K562 (cell line): ENCODE measurements around the gene FAM78A.

ENCODE experiments used
- CHD1 ChIP-seq: fragments of 200-600 bp; sonication (generic); IDR thresholded peaks from one replicate; pipeline ENCODE4 v1.6.1; 2012; ENCODE audit warnings: mild to moderate bottlenecking, moderate library complexity, low read length, inconsistent platforms
- CTCF ChIP-seq, 3 experiments: IDR thresholded peaks in 2 of 3; conservative IDR thresholded peaks in 1 of 3; 2 replicates each; pipeline ENCODE4 v1.5.1; 2011 to 2012; ENCODE audit warnings: low read length in 3 of 3, mild to moderate bottlenecking in 3 of 3, control low read depth in 2 of 3, improper control_type of control experiment in 1 of 3, inconsistent platforms in 1 of 3, low read depth in 1 of 3, mixed read lengths in 1 of 3, moderate library complexity in 1 of 3; ENCODE audit not compliant: insufficient read depth in 2 of 3
- ESRRA ChIP-seq: fragments of 450-650 bp; IDR thresholded peaks from 2 replicates; pipeline ENCODE4 v1.6.1; 2014; ENCODE audit warnings: low read depth, mild to moderate bottlenecking, moderate library complexity, borderline replicate concordance
- EZH2 ChIP-seq: IDR thresholded peaks from 2 replicates; pipeline ENCODE4 v1.6.1; 2012; ENCODE audit warnings: low read depth, mild to moderate bottlenecking, inconsistent platforms, low read length, borderline replicate concordance
- NONO ChIP-seq, 2 experiments: fragments of 200-400 bp in 1 of 2; fragments of 450-650 bp in 1 of 2; formaldehyde crosslinking in 1 of 2; IDR thresholded peaks; 2 replicates each; pipeline ENCODE4 v1.6.1; 2017; ENCODE audit warnings: low read depth in 2 of 2, mild to moderate bottlenecking in 2 of 2, moderate library complexity in 2 of 2, low read length in 1 of 2
- TEAD4 ChIP-seq, 2 experiments: sonication (generic) in 1 of 2; formaldehyde crosslinking in 1 of 2; IDR thresholded peaks; 2 replicates each; pipeline versions ENCODE4 v1.6.1 to v1.8.0; 2012 to 2022; ENCODE audit warnings: borderline replicate concordance in 1 of 2, inconsistent platforms in 1 of 2, low read length in 1 of 2, mild to moderate bottlenecking in 1 of 2, missing genetic modification reagents in 1 of 2
- USF1 ChIP-seq: sonication (generic); formaldehyde crosslinking; IDR thresholded peaks from 2 replicates; pipeline ENCODE4 v1.9.0; 2022; ENCODE audit warnings: mild to moderate bottlenecking, missing genetic modification reagents
- ZFP30 ChIP-seq: fragments of 250-450 bp; sonication (Bioruptor Pico); IDR thresholded peaks from 2 replicates; pipeline ENCODE4 v1.8.0; 2022; ENCODE audit warnings: moderate library complexity, mild to moderate bottlenecking, inconsistent platforms, borderline replicate concordance
- ZNF184 ChIP-seq: sonication (generic); formaldehyde crosslinking; IDR thresholded peaks from 2 replicates; pipeline ENCODE4 v1.5.0; 2020; ENCODE audit warnings: missing genetic modification reagents
- ZNF324 ChIP-seq: fragments of 250-450 bp; sonication (Bioruptor Pico); IDR thresholded peaks from 2 replicates; pipeline ENCODE4 v1.4.0; 2020; ENCODE audit warnings: mild to moderate bottlenecking
- ZNF830 ChIP-seq: fragments of 250-450 bp; sonication (Bioruptor Pico); IDR thresholded peaks from 2 replicates; pipeline ENCODE4 v1.5.0; 2021; ENCODE audit warnings: mild to moderate bottlenecking

DNA sequence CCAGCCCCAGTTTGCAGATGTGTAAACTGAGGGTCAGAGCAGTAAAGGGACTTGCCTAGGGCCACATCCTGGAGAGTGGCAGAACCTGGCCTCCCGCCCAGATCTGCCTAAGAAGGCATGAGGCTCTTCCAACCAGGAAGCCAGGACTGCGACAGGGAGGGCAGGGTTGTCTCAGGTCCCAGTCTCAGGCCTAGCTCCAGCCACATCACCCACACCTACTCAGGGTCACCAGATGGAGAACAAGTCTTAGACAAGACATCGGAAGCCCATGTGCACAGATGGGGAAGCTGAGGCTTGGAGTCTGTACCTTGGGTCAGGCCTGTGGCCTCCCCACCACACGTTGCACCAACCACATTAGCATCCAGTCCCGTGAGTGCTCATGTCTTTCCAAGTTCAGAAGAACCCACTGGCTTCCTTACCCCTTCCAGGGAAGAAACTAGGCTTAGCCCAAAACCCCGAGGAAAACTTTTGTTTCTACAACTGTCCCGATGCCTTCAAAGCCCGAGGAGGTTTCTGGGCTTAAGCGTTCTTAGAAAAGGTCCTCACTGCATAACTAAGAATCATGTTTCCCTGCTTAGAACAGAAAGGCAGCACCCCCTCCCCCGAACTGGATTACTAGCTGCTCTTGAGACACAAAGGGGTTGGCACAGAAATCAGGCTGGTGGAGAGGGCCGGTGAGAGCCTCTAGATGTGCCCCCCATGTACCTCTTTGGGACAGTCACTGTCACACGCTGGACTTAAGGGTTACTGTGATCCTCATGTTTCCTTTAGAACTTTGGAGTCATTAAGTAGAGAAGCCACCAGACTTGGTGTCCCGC is 2.2 kb downstream of the FAM78A start:
- TF ChIP-seq EZH2 (no peak), USF1 (no peak), ZFP30 (CRISPR knock-in tag) (no peak), ZNF184 (CRISPR knock-in tag) (no peak), TEAD4 (IDR thresholded peaks at IDR 0.05; ENCODE audit: low read length) (no peak), TEAD4 (CRISPR knock-in tag; IDR thresholded peaks at IDR 0.05; ENCODE audit: borderline replicate concordance) (no peak), NONO (IDR thresholded peaks at IDR 0.05; ENCODE audit: low read depth in 2 of 2, low read length in 1 of 2) (no peak), ZNF830 (CRISPR knock-in tag) (no peak), ZNF324 (no peak), ESRRA (no peak), CHD1 (no peak), CTCF (IDR thresholded peaks at IDR 0.05 in 2 of 3, conservative IDR thresholded peaks at IDR 0.05 in 1 of 3; ENCODE audit: insufficient read depth in 2 of 3, low read depth in 1 of 3, low read length in 3 of 3) (no peak)
